ENCODE results near the gene CA12.

CA12 gene

DNA sequence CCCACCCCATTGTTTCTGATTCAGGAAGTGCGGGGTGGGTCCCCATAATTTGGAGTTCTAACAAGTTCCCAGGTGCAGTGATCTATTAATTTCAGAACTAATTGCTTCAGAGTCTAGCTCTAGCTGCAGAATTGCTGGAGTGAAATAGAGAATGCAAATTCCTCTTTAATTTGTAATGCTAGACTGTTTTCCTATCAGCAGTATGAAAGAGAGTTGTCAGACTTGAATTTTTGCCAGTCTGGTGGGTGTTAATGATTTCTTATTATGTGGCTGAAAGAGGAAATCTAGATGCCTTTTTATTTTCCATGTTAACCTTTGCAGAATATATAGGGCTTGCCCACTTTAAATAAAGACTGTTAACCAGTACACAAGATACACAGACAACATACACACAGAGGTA lies 80.6 kb downstream of the CA12 start:
- Histone ChIP-seq H3K27me3 (ENCODE audit: control insufficient read depth in 1 of 2, insufficient read depth in 1 of 2, low read length in 2 of 2) (no peaks in the 10 kb centered on the region), H2BK15ac (ENCODE audit: low read depth, poor library complexity, severe bottlenecking) (no peak overlapping the region), H3K4me3 (ENCODE audit: insufficient read depth in 1 of 2, low read depth in 1 of 2, low read length in 2 of 2) (no peak overlapping the region), H3K9me3 (ENCODE audit: control insufficient read depth, low read length) (no peaks in the 10 kb centered on the region), H3K9ac (ENCODE audit: low read length) (no peak overlapping the region), H3K14ac (ENCODE audit: low read length in 2 of 2) (no peak overlapping the region), H2AK5ac (ENCODE audit: low read length, severe bottlenecking) (no peak overlapping the region), H3K79me1 (replicated peaks; ENCODE audit: low read length, poor library complexity, severe bottlenecking) (peaks cover 3% of the 10 kb centered on the region), H3K23ac (ENCODE audit: low read length in 2 of 2) (no peak overlapping the region), H3K4me2 (ENCODE audit: low read length, poor library complexity, severe bottlenecking) (peak overlapping the region; percentile 46), H2AFZ (ENCODE audit: low read depth, low read length) (no peak overlapping the region), H4K91ac (ENCODE audit: low read length) (no peak overlapping the region), H3K27ac (ENCODE audit: low read length, poor library complexity, severe bottlenecking) (peak overlapping the region; percentile 97), H2BK5ac (ENCODE audit: low read depth, low read length, poor library complexity, severe bottlenecking) (peak overlapping the region; percentile 95), H3K4ac (ENCODE audit: low read depth in 1 of 2, low read length in 2 of 2) (no peak overlapping the region), H3K18ac (ENCODE audit: low read depth in 1 of 2, low read length in 2 of 2) (no peak overlapping the region), H3K4me1 (ENCODE audit: control insufficient read depth, insufficient read depth, low read depth, low read length) (peaks cover 13% of the 10 kb centered on the region), H2BK120ac (ENCODE audit: low read depth, low read length) (no peak overlapping the region), H2BK12ac (ENCODE audit: low read length in 2 of 2) (no peak overlapping the region), H3K36me3 (ENCODE audit: control insufficient read depth in 1 of 2, insufficient read depth in 2 of 2, low read depth in 1 of 2, low read length in 2 of 2) (peaks cover 16 to 91% of the 10 kb centered on the region in 2 experiments), H4K8ac (ENCODE audit: low read length) (no peak overlapping the region)
- no peak for DNase-seq
- 100% methylated on average over 1 of the region's 1 CpG for WGBS

DNA sequence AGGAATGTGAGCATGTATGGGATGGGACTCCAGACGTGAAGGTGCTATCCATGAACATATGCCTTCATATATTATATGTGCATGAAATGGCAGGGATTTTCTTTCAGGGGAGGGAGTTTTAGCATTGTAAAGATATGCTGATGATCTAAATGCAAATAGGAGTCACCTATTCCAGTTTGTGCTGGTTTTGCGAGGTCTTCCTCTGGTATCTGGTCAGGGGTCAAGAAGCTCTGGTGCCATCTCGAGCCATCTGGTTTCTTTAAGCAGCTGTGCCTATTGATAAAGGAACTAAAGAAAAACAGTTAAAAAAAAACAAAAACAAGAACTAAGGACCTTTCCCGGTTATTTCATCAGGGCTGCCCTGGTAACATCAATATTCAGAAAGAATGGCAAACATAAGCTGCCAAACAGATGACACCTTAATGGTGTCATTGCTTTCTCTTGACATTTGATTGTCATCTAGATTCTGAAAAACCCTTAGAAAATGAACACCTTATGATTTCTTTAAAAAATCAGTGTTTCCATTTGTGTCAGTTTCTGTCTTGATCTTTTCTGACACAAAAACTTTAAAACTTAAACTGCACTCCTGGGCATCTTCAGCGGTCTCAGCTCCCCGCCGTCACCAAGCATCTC lies 81.6 kb downstream of the CA12 start:
- Histone ChIP-seq H2BK5ac (ENCODE audit: low read depth, low read length, poor library complexity, severe bottlenecking) (no peak overlapping the region), H2AK5ac (ENCODE audit: low read length, severe bottlenecking) (peak overlapping the region; percentile 92), H3K9ac (ENCODE audit: low read length) (no peak overlapping the region), H2BK120ac (ENCODE audit: low read depth, low read length) (no peak overlapping the region), H4K8ac (ENCODE audit: low read length) (no peak overlapping the region), H3K79me1 (replicated peaks; ENCODE audit: low read length, poor library complexity, severe bottlenecking) (peaks cover 5% of the 10 kb centered on the region), H2BK15ac (ENCODE audit: low read depth, poor library complexity, severe bottlenecking) (no peak overlapping the region), H3K4me2 (ENCODE audit: low read length, poor library complexity, severe bottlenecking) (no peak overlapping the region), H3K23ac (ENCODE audit: low read length in 2 of 2) (no peak overlapping the region), H3K27ac (ENCODE audit: low read length, poor library complexity, severe bottlenecking) (peak overlapping the region; percentile 8), H3K4me1 (ENCODE audit: control insufficient read depth, insufficient read depth, low read depth, low read length) (peaks cover 11% of the 10 kb centered on the region), H4K91ac (ENCODE audit: low read length) (no peak overlapping the region), H3K9me3 (ENCODE audit: control insufficient read depth, low read length) (no peaks in the 10 kb centered on the region), H3K4me3 (ENCODE audit: insufficient read depth in 1 of 2, low read depth in 1 of 2, low read length in 2 of 2) (no peak overlapping the region), H3K27me3 (ENCODE audit: control insufficient read depth in 1 of 2, insufficient read depth in 1 of 2, low read length in 2 of 2) (no peaks in the 10 kb centered on the region), H3K4ac (ENCODE audit: low read depth in 1 of 2, low read length in 2 of 2) (no peak overlapping the region), H2AFZ (ENCODE audit: low read depth, low read length) (no peak overlapping the region), H3K36me3 (ENCODE audit: control insufficient read depth in 1 of 2, insufficient read depth in 2 of 2, low read depth in 1 of 2, low read length in 2 of 2) (peaks cover 13 to 89% of the 10 kb centered on the region in 2 experiments), H2BK12ac (ENCODE audit: low read length in 2 of 2) (no peak overlapping the region), H3K18ac (ENCODE audit: low read depth in 1 of 2, low read length in 2 of 2) (no peak overlapping the region), H3K14ac (ENCODE audit: low read length in 2 of 2) (no peak overlapping the region)
- 80% methylated on average over 7 of the region's 7 CpGs for WGBS
- no peak for DNase-seq

DNA sequence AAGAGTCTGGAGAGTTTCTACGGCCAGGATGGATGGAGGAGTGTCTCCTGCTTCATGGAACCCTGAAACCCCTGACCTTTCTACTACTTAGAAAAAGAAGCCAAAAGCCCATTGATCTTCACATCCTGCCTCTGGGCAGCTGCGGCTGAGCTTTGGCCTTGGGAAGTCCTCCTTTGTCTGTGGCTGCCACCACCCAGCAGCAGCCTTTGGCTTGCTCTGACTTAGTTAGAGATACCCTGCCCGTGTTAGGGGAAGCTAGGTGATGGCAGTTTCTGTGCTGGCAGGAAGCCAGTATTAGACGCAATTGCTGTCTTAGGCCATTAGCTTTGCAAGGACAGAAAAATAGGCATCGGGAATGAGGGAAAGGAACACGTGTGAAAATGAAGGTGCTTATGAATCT lies 85.5 kb downstream of the CA12 start:
- Histone ChIP-seq H3K4ac (ENCODE audit: low read depth in 1 of 2, low read length in 2 of 2) (no peak overlapping the region), H4K91ac (ENCODE audit: low read length) (no peak overlapping the region), H3K4me2 (ENCODE audit: low read length, poor library complexity, severe bottlenecking) (no peak overlapping the region), H2BK15ac (ENCODE audit: low read depth, poor library complexity, severe bottlenecking) (no peak overlapping the region), H3K4me3 (ENCODE audit: insufficient read depth in 1 of 2, low read depth in 1 of 2, low read length in 2 of 2) (no peak overlapping the region), H2AFZ (ENCODE audit: low read depth, low read length) (no peak overlapping the region), H3K27ac (ENCODE audit: low read length, poor library complexity, severe bottlenecking) (no peak overlapping the region), H3K9me3 (ENCODE audit: control insufficient read depth, low read length) (no peaks in the 10 kb centered on the region), H3K36me3 (ENCODE audit: control insufficient read depth in 1 of 2, insufficient read depth in 2 of 2, low read depth in 1 of 2, low read length in 2 of 2) (peaks cover 6 to 72% of the 10 kb centered on the region in 2 experiments), H2BK120ac (ENCODE audit: low read depth, low read length) (no peak overlapping the region), H3K4me1 (ENCODE audit: control insufficient read depth, insufficient read depth, low read depth, low read length) (peaks cover 7% of the 10 kb centered on the region), H3K23ac (ENCODE audit: low read length in 2 of 2) (no peak overlapping the region), H2BK5ac (ENCODE audit: low read depth, low read length, poor library complexity, severe bottlenecking) (no peak overlapping the region), H3K18ac (ENCODE audit: low read depth in 1 of 2, low read length in 2 of 2) (no peak overlapping the region), H2BK12ac (ENCODE audit: low read length in 2 of 2) (no peak overlapping the region), H3K9ac (ENCODE audit: low read length) (no peak overlapping the region), H4K8ac (ENCODE audit: low read length) (no peak overlapping the region), H2AK5ac (ENCODE audit: low read length, severe bottlenecking) (peak overlapping the region; percentile 63), H3K14ac (ENCODE audit: low read length in 2 of 2) (no peak overlapping the region), H3K27me3 (ENCODE audit: control insufficient read depth in 1 of 2, insufficient read depth in 1 of 2, low read length in 2 of 2) (no peaks in the 10 kb centered on the region), H3K79me1 (replicated peaks; ENCODE audit: low read length, poor library complexity, severe bottlenecking) (peaks cover 10% of the 10 kb centered on the region)
- DNase-seq = no peak
- WGBS = 95% methylated on average over 6 of the region's 6 CpGs

DNA sequence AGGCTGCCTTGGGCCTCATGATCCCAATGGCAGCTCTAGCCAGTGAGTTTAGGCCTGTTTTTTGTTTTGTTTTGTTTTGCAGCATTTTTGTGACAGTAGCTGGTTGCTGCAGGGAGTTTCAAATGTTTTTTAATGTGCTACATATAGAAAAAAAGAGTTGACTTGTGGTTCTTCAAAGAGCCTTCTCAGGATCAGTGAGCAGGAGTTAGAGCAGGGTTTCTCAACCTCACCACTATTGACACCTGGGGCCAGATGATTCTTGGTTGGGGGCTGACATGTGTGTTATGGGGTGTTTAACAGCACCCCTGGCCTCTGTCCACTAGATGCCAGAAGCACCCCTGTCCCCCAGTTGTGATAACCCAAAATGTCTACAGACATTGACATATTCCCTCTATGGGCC lies 86.3 kb downstream of the CA12 start:
- peaks cover 10% of the 10 kb centered on the region for H3K79me1 ChIP-seq (replicated peaks; ENCODE audit: low read length, poor library complexity, severe bottlenecking)
- H3K23ac ChIP-seq (ENCODE audit: low read length in 2 of 2) = no peak overlapping the region
- H2BK12ac ChIP-seq (ENCODE audit: low read length in 2 of 2) = no peak overlapping the region
- H3K4me2 ChIP-seq (ENCODE audit: low read length, poor library complexity, severe bottlenecking) = no peak overlapping the region
- DNase-seq = no peak
- no peak overlapping the region for H2BK5ac ChIP-seq (ENCODE audit: low read depth, low read length, poor library complexity, severe bottlenecking)
- H3K18ac ChIP-seq (ENCODE audit: low read depth in 1 of 2, low read length in 2 of 2) = no peak overlapping the region
- no peak overlapping the region for H3K27ac ChIP-seq (ENCODE audit: low read length, poor library complexity, severe bottlenecking)
- no peak overlapping the region for H3K14ac ChIP-seq (ENCODE audit: low read length in 2 of 2)
- H3K27me3 ChIP-seq (ENCODE audit: control insufficient read depth in 1 of 2, insufficient read depth in 1 of 2, low read length in 2 of 2) = no peaks in the 10 kb centered on the region
- no peak overlapping the region for H4K91ac ChIP-seq (ENCODE audit: low read length)
- no peak overlapping the region for H4K8ac ChIP-seq (ENCODE audit: low read length)
- no peak overlapping the region for H3K4ac ChIP-seq (ENCODE audit: low read depth in 1 of 2, low read length in 2 of 2)
- no peaks in the 10 kb centered on the region for H3K9me3 ChIP-seq (ENCODE audit: control insufficient read depth, low read length)
- peaks cover 5% of the 10 kb centered on the region for H3K4me1 ChIP-seq (ENCODE audit: control insufficient read depth, insufficient read depth, low read depth, low read length)
- no peak overlapping the region for H2AFZ ChIP-seq (ENCODE audit: low read depth, low read length)
- H2AK5ac ChIP-seq (ENCODE audit: low read length, severe bottlenecking) = no peak overlapping the region
- no peak overlapping the region for H3K9ac ChIP-seq (ENCODE audit: low read length)
- H3K36me3 ChIP-seq (ENCODE audit: control insufficient read depth in 1 of 2, insufficient read depth in 2 of 2, low read depth in 1 of 2, low read length in 2 of 2) = peaks cover 6 to 68% of the 10 kb centered on the region in 2 experiments
- no peak overlapping the region for H2BK120ac ChIP-seq (ENCODE audit: low read depth, low read length)
- no peak overlapping the region for H2BK15ac ChIP-seq (ENCODE audit: low read depth, poor library complexity, severe bottlenecking)
- no peak overlapping the region for H3K4me3 ChIP-seq (ENCODE audit: insufficient read depth in 1 of 2, low read depth in 1 of 2, low read length in 2 of 2)

All from mesenchymal stem cell (in vitro differentiated cells and primary cell).